HCT116 (cell line): Measurements from ENCODE around the gene SIDT1. TPM values are rescaled to one million over a fixed set of nuclear protein-coding genes. Genes with fewer than 3 reads are reported as not detected.

ENCODE experiments used
- ATAC-seq: fragments of 200-7000 bp; cut with Tn5 transposase; 2 replicates; pipeline ENCODE4 v1.9.1; 2020; ENCODE audit warnings: mild to moderate bottlenecking, moderate library complexity
- BruUV-seq: library from RNA; stranded (reverse); fragments of 400-500 nt; replicated peaks from 2 replicates; lab custom pipeline; 2021; lab: Mats Ljungman, UMichigan
- CTCF ChIA-PET: fragments of 300-600 bp; sonication (Branson Sonifier 250); formaldehyde crosslinking; loops from one replicate; lab custom pipeline; 2021; ENCODE audit warnings: antibody characterized with exemption; lab: Charles Lee
- POLR2A ChIA-PET: fragments of 300-600, 350-600 bp; sonication (Branson Sonifier 250); formaldehyde crosslinking; loops from one replicate; lab custom pipeline; 2021; ENCODE audit warnings: antibody characterized with exemption; lab: Charles Lee
- RAD21 ChIA-PET, 2 experiments: fragments of 300-600 bp; sonication (Branson Sonifier 250); formaldehyde crosslinking; loops; one replicate each; lab custom pipeline; 2023; ENCODE audit warnings: low total read pairs in 2 of 2; ENCODE audit not compliant: uncharacterized antibody in 2 of 2, unreplicated experiment in 2 of 2, low non-redundant PET in 1 of 2; lab: Charles Lee
- DNase-seq: peaks from one replicate; pipeline ENCODE4 v3.0.0-alpha.2; 2010; ENCODE audit warnings: low read depth, low spot score
- H2AFZ ChIP-seq: fragments of 200-600 bp; shearing (Covaris generic), sonication (generic); 2 replicates; pipeline ENCODE4 v1.6.1; 2017; ENCODE audit warnings: low read depth, mixed run types, mixed read lengths, antibody characterized with exemption, low read length; ENCODE audit not compliant: poor library complexity, severe bottlenecking
- H3K27ac ChIP-seq: 2 replicates; pipeline ENCODE4 v1.5.1; 2012; ENCODE audit warnings: low read depth, low read length
- H3K27me3 ChIP-seq: fragments of 200-600 bp; sonication (generic); 2 replicates; pipeline ENCODE4 v1.6.1; 2016; ENCODE audit warnings: mixed run types, low read length, mixed read lengths; ENCODE audit not compliant: insufficient read depth
- H3K36me3 ChIP-seq, 2 experiments: fragments of 200-500 bp in 1 of 2; fragments of 200-600 bp in 1 of 2; sonication (Bioruptor generic) in 1 of 2; sonication (generic) in 1 of 2; 2 replicates each; pipeline versions ENCODE4 v1.5.1 to v1.6.1; 2014 to 2016; ENCODE audit warnings: low read length in 2 of 2, inconsistent platforms in 1 of 2, mixed read lengths in 1 of 2, mixed run types in 1 of 2; ENCODE audit not compliant: insufficient read depth in 2 of 2, control insufficient read depth in 1 of 2
- H3K4me1 ChIP-seq, 2 experiments: fragments of 200-600 bp in 1 of 2; sonication (generic) in 1 of 2; 2 replicates each; pipeline versions ENCODE4 v1.5.1 to v1.6.1; 2012 to 2017; ENCODE audit warnings: low read length in 2 of 2, inconsistent platforms in 1 of 2, mild to moderate bottlenecking in 1 of 2, mixed read lengths in 1 of 2, mixed run types in 1 of 2, moderate library complexity in 1 of 2; ENCODE audit not compliant: insufficient read depth in 2 of 2, control insufficient read depth in 1 of 2
- H3K4me2 ChIP-seq: fragments of 200-600 bp; sonication (generic); 2 replicates; pipeline ENCODE4 v1.6.1; 2017; ENCODE audit warnings: mixed run types, low read length, mixed read lengths
- H3K4me3 ChIP-seq, 2 experiments: fragments of 200-600 bp in 1 of 2; sonication (generic) in 1 of 2; replicated peaks in 1 of 2; 2 replicates each; pipeline ENCODE4 v1.5.1; 2011 to 2016; ENCODE audit warnings: low read length in 2 of 2, control low read depth in 1 of 2, low read depth in 1 of 2, mild to moderate bottlenecking in 1 of 2, mixed read lengths in 1 of 2, mixed run types in 1 of 2
- H3K79me2 ChIP-seq: fragments of 200-600 bp; sonication (generic); 2 replicates; pipeline ENCODE4 v1.6.1; 2017; ENCODE audit warnings: mild to moderate bottlenecking, mixed run types, low read length, moderate library complexity, mixed read lengths; ENCODE audit not compliant: insufficient read depth
- H3K9ac ChIP-seq: fragments of 200-600 bp; sonication (generic); 2 replicates; pipeline ENCODE4 v1.6.1; 2016; ENCODE audit warnings: low read length, mixed read lengths
- H3K9me2 ChIP-seq: fragments of 200-600 bp; sonication (generic), shearing (Covaris generic); 2 replicates; pipeline ENCODE4 v1.6.1; 2017; ENCODE audit warnings: mixed run types, mild to moderate bottlenecking, moderate library complexity; ENCODE audit not compliant: insufficient read depth
- H3K9me3 ChIP-seq, 2 experiments: fragments of 200-500 bp in 1 of 2; fragments of 200-600 bp in 1 of 2; sonication (Bioruptor generic) in 1 of 2; sonication (generic) in 1 of 2; 2 replicates each; pipeline ENCODE4 v1.6.1; 2014 to 2017; ENCODE audit warnings: low read length in 2 of 2, mixed read lengths in 2 of 2, inconsistent platforms in 1 of 2, low read depth in 1 of 2, mild to moderate bottlenecking in 1 of 2, mixed run types in 1 of 2, moderate library complexity in 1 of 2; ENCODE audit not compliant: control insufficient read depth in 1 of 2, insufficient read depth in 1 of 2
- H4K20me1 ChIP-seq: fragments of 200-600 bp; sonication (generic), shearing (Covaris generic); 2 replicates; pipeline ENCODE4 v1.6.1; 2017; ENCODE audit warnings: mixed run types, mild to moderate bottlenecking, moderate library complexity; ENCODE audit not compliant: insufficient read depth
- EGR1 ChIP-seq: IDR thresholded peaks from 2 replicates; pipeline ENCODE4 v1.6.1; 2012; ENCODE audit warnings: low read depth
- ELF1 ChIP-seq: IDR thresholded peaks from 2 replicates; pipeline ENCODE4 v1.6.1; 2012; ENCODE audit warnings: low read depth, borderline replicate concordance
- EZH2 ChIP-seq: fragments of 200-600 bp; sonication (generic); IDR thresholded peaks from 2 replicates; pipeline ENCODE4 v1.6.1; 2017; ENCODE audit warnings: antibody characterized with exemption, mixed run types
- EZH2phosphoT487 ChIP-seq: fragments of 200-600 bp; IDR thresholded peaks from 2 replicates; pipeline ENCODE4 v1.6.1; 2018; ENCODE audit warnings: antibody characterized with exemption, borderline replicate concordance
- POLR2A ChIP-seq: IDR thresholded peaks from 2 replicates; pipeline ENCODE4 v1.7.0; 2011; ENCODE audit warnings: borderline replicate concordance; ENCODE audit not compliant: insufficient read depth, insufficient read length; ENCODE audit errors: extremely low read depth
- POLR2AphosphoS5 ChIP-seq: IDR thresholded peaks from 2 replicates; pipeline ENCODE4 v1.6.1; 2011; ENCODE audit warnings: mild to moderate bottlenecking, low read depth, low read length, moderate library complexity
- RAD21 ChIP-seq: IDR thresholded peaks from 2 replicates; pipeline ENCODE4 v1.6.1; 2012; ENCODE audit warnings: low read depth, mild to moderate bottlenecking
- SIN3A ChIP-seq: IDR thresholded peaks from 2 replicates; pipeline ENCODE4 v1.6.1; 2012; ENCODE audit warnings: low read depth
- SP1 ChIP-seq: IDR thresholded peaks from 2 replicates; pipeline ENCODE4 v1.6.1; 2012; ENCODE audit warnings: low read depth
- ZBTB33 ChIP-seq: IDR thresholded peaks from 2 replicates; pipeline ENCODE4 v1.6.1; 2011; ENCODE audit warnings: mild to moderate bottlenecking, low read length, moderate library complexity; ENCODE audit not compliant: insufficient replicate concordance; ENCODE audit errors: extremely low read depth
- ZFX ChIP-seq: fragments of 450-650 bp; IDR thresholded peaks from 2 replicates; pipeline ENCODE4 v1.6.1; 2017
- intact Hi-C: fragments of 100-400 bp; cut with micrococcal nuclease; formaldehyde crosslinking; loops from 2 replicates; pipeline ENCODE4 v1.10.0; 2022
- total RNA-seq: library from RNA; stranded (reverse); gene quantifications from one replicate; pipeline ENCODE4 v1.2.1, GENCODE V29; 2021; ENCODE audit not compliant: unreplicated experiment

The SIDT1 gene
- total RNA-seq, 1 experiment from 2014 or later, result not detected

GRCh38 chr3:113654310-113654709 is 122.0 kb downstream of the SIDT1 start (continued):
- TF ChIP-seq ELF1 (no peak), ZFX (no peak), RAD21 (no peak), POLR2A (no peak), SP1 (no peak), POLR2AphosphoS5 (no peak)

DNA sequence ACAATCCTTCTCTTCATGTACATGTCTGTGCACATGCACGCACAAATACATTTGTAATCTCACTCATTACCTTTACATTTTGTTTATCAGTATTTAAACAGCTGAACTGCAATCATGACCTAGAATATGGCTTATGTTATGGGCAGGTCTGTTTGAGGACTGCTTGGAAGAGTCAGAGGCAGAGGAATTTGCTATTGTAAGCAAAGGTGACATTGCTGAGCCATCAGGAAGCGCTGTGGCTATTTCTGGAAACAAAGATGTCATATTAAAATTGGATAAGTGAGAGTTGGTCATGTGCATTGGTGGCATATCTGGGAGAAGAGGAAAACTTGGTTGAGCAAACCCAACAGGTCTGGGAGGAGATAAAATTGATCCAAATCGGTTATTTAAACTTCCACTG is 122.5 kb downstream of the SIDT1 start:
- intact Hi-C loops, result no loop called here

More for the DNA sequence above, 122.5 kb downstream of the SIDT1 start:
- ATAC-seq (no peak), DNase-seq (no peak)
- Histone ChIP-seq H3K27ac (no peak overlapping the region), H3K4me3 (no peak overlapping the region), H3K27me3 (no peaks in the 10 kb centered on the region), H3K4me1 (no peaks in the 10 kb centered on the region), H2AFZ (no peak overlapping the region), H3K4me2 (no peak overlapping the region), H3K9me3 (no peaks in the 10 kb centered on the region), H3K9ac (no peak overlapping the region), H3K9me2 (no peaks in the 10 kb centered on the region), H3K36me3 (no peaks in the 10 kb centered on the region), H3K79me2 (no peaks in the 10 kb centered on the region), H4K20me1 (no peaks in the 10 kb centered on the region)
- TF ChIP-seq EGR1 (no peak), ZBTB33 (no peak), SIN3A (no peak), EZH2 (no peak), EZH2phosphoT487 (no peak), POLR2A (no peak)
- ChIA-PET POLR2A (no interaction called here), RAD21 (no interaction called here), CTCF (no interaction called here)
- no TSS peak for BruUV-seq
